ENCODE results near the gene SND1.

The SND1 gene

DNA sequence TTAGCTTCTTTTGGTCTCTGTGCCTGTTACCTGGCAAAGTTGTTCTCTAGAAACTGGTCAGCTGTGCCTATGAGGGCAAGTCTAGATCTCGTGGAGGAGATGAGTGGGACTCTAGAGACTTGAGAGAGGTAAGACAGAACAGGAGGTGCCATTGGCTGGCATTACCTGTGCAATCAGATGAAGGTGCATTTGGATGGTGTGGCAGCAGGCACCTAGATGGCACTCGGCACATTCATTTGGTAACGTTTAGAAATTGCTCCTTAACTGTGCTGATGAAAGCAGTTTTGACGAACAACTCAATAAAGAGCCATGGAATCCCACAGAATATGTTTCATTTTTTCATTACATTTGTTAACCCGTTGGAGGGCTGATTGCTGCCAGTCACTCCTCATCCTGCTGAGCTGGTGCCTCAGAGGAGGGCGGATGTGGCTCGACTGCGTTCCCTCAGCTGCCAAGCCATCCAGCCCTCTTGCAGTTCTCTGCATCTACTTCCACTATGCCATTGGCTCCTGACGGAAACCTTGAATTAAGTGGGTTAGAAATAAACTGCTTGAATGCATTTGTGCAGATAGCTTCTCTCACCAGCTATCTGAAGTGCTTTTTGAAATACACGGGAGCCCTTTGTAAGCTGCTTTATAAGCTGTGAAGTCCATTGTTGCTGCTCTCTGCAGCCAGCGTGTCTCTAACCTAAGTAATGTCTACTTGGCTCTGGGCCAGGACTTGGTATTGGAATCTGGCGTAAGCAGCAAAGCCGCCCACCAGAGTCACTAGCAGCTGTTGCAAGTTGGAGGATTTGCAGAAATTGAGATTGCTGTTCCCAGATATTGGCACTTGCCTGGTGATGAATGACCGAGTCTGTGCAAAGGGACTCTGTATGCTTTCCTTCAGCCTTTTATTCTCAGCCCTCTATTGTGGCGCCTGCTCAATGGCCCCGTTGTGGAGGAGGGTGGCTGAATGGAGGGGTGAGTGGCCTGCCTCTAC is 291.8 kb downstream of the SND1 start:
- H3K9me3 ChIP-seq (ENCODE audit: control insufficient read depth, low read length): no peaks in the 10 kb centered on the region
- H3K36me3 ChIP-seq (ENCODE audit: control insufficient read depth, insufficient read depth, low read length): peaks cover 5% of the 10 kb centered on the region
- H3K4me1 ChIP-seq (ENCODE audit: control insufficient read depth, insufficient read depth, low read length, poor library complexity, severe bottlenecking): no peaks in the 10 kb centered on the region
- DNase-seq: no peak
- H3K4me3 ChIP-seq (ENCODE audit: insufficient read depth, low read depth, low read length, poor library complexity, severe bottlenecking): no peak overlapping the region
- no peak overlapping the region for H3K27ac ChIP-seq (ENCODE audit: insufficient read depth, low read length, poor library complexity, severe bottlenecking)
- H3K27me3 ChIP-seq (replicated peaks; ENCODE audit: control insufficient read depth, insufficient read depth, low read length, poor library complexity, severe bottlenecking): no peaks in the 10 kb centered on the region

DNA sequence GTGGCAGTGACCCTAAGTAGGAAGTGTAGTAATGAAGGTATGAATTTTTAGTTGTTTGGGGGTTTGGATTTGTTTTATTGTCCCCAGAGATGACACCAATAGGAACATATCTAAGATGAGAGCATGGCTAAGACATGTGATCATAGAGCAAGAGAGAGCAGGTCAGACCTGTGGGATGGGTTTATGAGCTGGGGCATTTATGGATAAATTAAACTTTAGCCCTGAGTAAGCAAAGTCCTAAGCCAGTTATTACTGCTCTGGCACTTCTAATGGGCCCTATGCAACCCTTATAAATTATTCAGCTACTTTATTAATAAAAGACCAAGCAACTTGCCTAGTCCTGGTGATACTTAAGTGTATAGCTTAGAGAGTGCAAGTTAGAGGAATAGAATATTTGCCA is 294.1 kb downstream of the SND1 start:
- no peak overlapping the region for H3K27ac ChIP-seq (ENCODE audit: insufficient read depth, low read length, poor library complexity, severe bottlenecking)
- H3K4me3 ChIP-seq (ENCODE audit: insufficient read depth, low read depth, low read length, poor library complexity, severe bottlenecking): no peak overlapping the region
- no peaks in the 10 kb centered on the region for H3K9me3 ChIP-seq (ENCODE audit: control insufficient read depth, low read length)
- no peak for DNase-seq
- H3K4me1 ChIP-seq (ENCODE audit: control insufficient read depth, insufficient read depth, low read length, poor library complexity, severe bottlenecking): no peaks in the 10 kb centered on the region
- H3K27me3 ChIP-seq (replicated peaks; ENCODE audit: control insufficient read depth, insufficient read depth, low read length, poor library complexity, severe bottlenecking): no peaks in the 10 kb centered on the region
- H3K36me3 ChIP-seq (ENCODE audit: control insufficient read depth, insufficient read depth, low read length): peaks cover 5% of the 10 kb centered on the region

DNA sequence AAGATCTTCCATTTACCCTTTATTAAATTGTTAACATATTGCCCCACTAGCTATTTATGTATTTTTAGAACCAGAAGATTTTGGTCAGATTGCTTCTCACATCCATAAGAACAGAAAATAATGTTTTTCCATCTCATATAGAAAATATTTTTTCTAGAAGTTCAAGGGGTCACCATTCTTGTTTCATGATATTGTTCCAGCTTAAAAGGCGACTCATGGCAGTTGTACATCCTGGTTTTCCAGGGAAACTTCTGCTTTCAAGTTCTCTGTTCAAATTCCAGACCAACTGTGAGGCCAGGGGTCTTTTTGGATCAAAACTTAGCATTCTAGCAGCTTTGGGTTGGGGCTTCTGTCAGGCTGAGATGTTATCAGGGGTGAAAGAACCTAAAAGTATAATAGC is 294.9 kb downstream of the SND1 start:
- H3K36me3 ChIP-seq (ENCODE audit: control insufficient read depth, insufficient read depth, low read length): peaks cover 5% of the 10 kb centered on the region
- no peak overlapping the region for H3K4me3 ChIP-seq (ENCODE audit: insufficient read depth, low read depth, low read length, poor library complexity, severe bottlenecking)
- H3K9me3 ChIP-seq (ENCODE audit: control insufficient read depth, low read length): no peaks in the 10 kb centered on the region
- no peak overlapping the region for H3K27ac ChIP-seq (ENCODE audit: insufficient read depth, low read length, poor library complexity, severe bottlenecking)
- H3K27me3 ChIP-seq (replicated peaks; ENCODE audit: control insufficient read depth, insufficient read depth, low read length, poor library complexity, severe bottlenecking): no peaks in the 10 kb centered on the region
- no peaks in the 10 kb centered on the region for H3K4me1 ChIP-seq (ENCODE audit: control insufficient read depth, insufficient read depth, low read length, poor library complexity, severe bottlenecking)
- no peak for DNase-seq

DNA sequence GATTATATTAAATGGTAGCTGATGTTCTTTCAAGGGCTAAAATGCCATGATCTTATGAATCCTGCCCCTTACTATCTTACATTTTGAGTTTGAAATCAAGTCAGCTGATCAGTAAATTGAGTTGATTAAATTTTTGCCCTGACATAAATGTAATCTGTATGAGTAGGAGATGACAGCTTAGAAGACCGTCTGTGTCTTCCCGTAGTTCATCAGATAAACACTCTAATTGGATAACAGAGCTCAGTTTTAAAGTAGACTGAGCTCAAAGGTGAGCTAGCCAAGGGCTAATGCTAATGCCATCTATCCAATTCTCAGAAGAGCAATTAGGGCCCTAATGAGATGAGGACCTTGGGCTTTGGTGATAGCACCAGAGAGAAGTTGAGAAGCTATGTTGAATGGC is 296.3 kb downstream of the SND1 start:
- no peak for DNase-seq
- no peaks in the 10 kb centered on the region for H3K27me3 ChIP-seq (replicated peaks; ENCODE audit: control insufficient read depth, insufficient read depth, low read length, poor library complexity, severe bottlenecking)
- H3K36me3 ChIP-seq (ENCODE audit: control insufficient read depth, insufficient read depth, low read length): no peaks in the 10 kb centered on the region
- no peaks in the 10 kb centered on the region for H3K4me1 ChIP-seq (ENCODE audit: control insufficient read depth, insufficient read depth, low read length, poor library complexity, severe bottlenecking)
- no peaks in the 10 kb centered on the region for H3K9me3 ChIP-seq (ENCODE audit: control insufficient read depth, low read length)
- no peak overlapping the region for H3K4me3 ChIP-seq (ENCODE audit: insufficient read depth, low read depth, low read length, poor library complexity, severe bottlenecking)
- no peak overlapping the region for H3K27ac ChIP-seq (ENCODE audit: insufficient read depth, low read length, poor library complexity, severe bottlenecking)

DNA sequence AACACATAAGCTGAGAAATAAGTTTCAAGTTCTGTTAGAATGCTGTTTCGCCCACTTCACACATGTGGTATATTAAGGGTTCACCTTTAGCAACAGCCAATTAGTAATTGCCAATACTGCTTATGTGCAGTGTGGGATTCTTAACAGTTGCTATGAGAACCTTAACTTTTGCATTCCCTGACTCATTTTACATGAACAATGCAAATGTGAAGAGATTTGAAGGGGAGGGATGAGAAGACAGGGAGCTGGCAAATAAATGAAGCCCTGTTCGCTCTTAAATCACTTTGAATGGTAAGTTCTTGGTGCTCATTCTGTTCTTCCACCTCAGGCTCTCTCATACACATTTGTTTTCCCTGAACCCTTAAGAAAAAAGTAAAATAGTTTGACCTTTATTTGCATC is 296.9 kb downstream of the SND1 start:
- DNase-seq: no peak
- Histone ChIP-seq H3K27ac (ENCODE audit: insufficient read depth, low read length, poor library complexity, severe bottlenecking) (no peak overlapping the region), H3K4me1 (ENCODE audit: control insufficient read depth, insufficient read depth, low read length, poor library complexity, severe bottlenecking) (no peaks in the 10 kb centered on the region), H3K27me3 (replicated peaks; ENCODE audit: control insufficient read depth, insufficient read depth, low read length, poor library complexity, severe bottlenecking) (no peaks in the 10 kb centered on the region), H3K36me3 (ENCODE audit: control insufficient read depth, insufficient read depth, low read length) (no peaks in the 10 kb centered on the region), H3K4me3 (ENCODE audit: insufficient read depth, low read depth, low read length, poor library complexity, severe bottlenecking) (no peak overlapping the region), H3K9me3 (ENCODE audit: control insufficient read depth, low read length) (no peaks in the 10 kb centered on the region)

DNA sequence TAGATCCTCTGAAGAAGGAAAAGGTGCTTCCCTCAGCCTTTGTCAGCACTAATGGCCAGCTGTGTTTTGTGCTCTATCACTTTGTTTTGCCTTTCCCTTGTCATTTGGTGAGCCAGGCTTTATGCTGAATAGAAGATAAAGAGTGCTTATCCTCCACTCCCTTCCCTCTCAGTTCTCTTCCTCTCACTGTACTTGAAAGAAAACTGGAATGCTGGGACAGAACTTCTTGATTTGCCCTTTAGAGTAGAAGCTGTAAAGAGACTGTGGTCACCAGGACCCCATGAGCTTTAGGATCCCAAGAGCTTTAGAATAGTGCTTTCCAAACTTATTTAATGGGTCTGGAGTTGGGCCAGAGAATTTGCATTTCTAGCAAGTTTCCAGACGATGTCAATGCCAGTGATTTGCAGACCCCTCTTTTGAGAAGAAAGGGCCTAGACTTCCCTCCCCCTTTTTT is 297.8 kb downstream of the SND1 start:
- Histone ChIP-seq H3K4me1 (ENCODE audit: control insufficient read depth, insufficient read depth, low read length, poor library complexity, severe bottlenecking) (no peaks in the 10 kb centered on the region), H3K9me3 (ENCODE audit: control insufficient read depth, low read length) (no peaks in the 10 kb centered on the region), H3K27me3 (replicated peaks; ENCODE audit: control insufficient read depth, insufficient read depth, low read length, poor library complexity, severe bottlenecking) (no peaks in the 10 kb centered on the region), H3K4me3 (ENCODE audit: insufficient read depth, low read depth, low read length, poor library complexity, severe bottlenecking) (no peak overlapping the region), H3K27ac (ENCODE audit: insufficient read depth, low read length, poor library complexity, severe bottlenecking) (no peak overlapping the region), H3K36me3 (ENCODE audit: control insufficient read depth, insufficient read depth, low read length) (no peaks in the 10 kb centered on the region)
- no peak for DNase-seq

DNA sequence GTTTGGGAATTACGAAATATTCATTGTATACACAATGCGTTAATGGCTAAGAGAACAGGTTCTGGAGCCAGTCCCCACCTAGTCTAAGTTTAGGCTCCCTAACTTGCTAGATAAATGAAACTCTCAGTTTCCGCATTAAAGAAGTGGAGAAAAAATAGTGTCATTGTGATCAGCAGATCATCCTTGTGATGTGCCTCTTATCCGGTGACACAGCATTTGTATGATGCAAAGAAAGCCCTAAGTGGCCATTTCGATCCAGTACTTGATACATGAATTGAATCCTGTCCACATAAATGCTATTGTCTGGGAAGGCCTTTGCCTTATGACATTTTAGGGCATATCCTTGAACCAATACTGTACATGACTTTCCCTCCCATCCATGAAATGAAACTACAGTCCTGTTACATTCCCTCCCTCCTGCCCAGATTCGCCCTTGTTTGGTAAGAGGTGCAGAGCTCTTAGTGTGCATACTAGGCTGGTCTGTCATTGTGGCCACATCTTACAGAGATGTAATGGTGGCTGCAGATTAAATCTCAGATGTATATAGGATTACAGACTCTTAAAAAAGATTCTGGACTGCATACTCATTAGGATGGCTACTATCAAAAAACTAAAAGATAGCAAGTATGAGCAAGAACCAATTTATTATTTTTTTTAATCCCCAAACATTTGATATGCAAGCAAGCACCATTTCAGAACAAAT is 298.4 kb downstream of the SND1 start:
- no peaks in the 10 kb centered on the region for H3K4me1 ChIP-seq (ENCODE audit: control insufficient read depth, insufficient read depth, low read length, poor library complexity, severe bottlenecking)
- no peaks in the 10 kb centered on the region for H3K36me3 ChIP-seq (ENCODE audit: control insufficient read depth, insufficient read depth, low read length)
- no peaks in the 10 kb centered on the region for H3K9me3 ChIP-seq (ENCODE audit: control insufficient read depth, low read length)
- H3K27me3 ChIP-seq (replicated peaks; ENCODE audit: control insufficient read depth, insufficient read depth, low read length, poor library complexity, severe bottlenecking): no peaks in the 10 kb centered on the region
- no peak for DNase-seq
- H3K4me3 ChIP-seq (ENCODE audit: insufficient read depth, low read depth, low read length, poor library complexity, severe bottlenecking): no peak overlapping the region
- H3K27ac ChIP-seq (ENCODE audit: insufficient read depth, low read length, poor library complexity, severe bottlenecking): no peak overlapping the region

DNA sequence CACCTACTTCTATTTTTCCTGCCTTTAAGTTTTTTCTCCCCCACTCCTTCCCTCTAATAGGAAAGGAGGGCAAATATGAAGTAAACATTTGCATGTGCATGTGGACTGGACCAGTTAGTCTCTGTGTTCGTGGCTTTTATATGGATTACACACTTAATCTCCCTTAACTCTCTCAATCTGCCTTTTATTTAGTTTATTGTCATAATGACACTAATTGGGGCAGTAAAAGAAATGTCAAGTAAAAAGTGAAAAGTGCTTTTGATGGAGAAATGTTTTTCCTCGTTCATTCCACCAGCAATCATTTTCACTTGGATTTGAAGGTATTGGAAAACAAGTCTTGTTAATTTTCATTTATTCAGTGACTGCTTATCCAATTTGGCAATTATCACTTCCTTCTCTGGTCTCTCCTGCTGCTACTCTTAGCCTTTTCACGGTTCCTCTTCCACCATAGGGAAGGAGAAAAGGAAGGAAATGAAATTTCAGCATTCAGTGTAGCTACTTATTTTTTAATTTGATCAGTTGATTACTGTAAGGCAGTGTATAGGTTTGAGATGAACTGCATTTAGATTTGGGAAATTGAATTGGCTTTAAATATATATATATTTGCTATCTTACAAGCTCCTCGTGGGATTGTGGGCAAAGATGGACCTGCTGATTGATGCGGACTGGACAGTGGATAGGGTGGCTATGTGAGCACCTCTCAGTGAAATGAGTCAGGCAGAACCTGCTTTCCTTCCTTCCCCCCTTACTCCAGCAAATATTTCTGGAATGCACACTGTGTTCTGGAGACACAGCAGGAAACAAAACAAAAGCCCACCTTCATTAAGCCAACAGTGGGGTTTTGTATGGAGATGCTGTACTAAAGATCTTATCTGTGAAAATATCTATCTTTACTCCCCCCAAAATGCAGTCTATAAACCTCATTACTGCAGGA is 301.7 kb downstream of the SND1 start:
- Histone ChIP-seq H3K27ac (ENCODE audit: insufficient read depth, low read length, poor library complexity, severe bottlenecking) (no peak overlapping the region), H3K36me3 (ENCODE audit: control insufficient read depth, insufficient read depth, low read length) (no peaks in the 10 kb centered on the region), H3K4me1 (ENCODE audit: control insufficient read depth, insufficient read depth, low read length, poor library complexity, severe bottlenecking) (no peaks in the 10 kb centered on the region), H3K4me3 (ENCODE audit: insufficient read depth, low read depth, low read length, poor library complexity, severe bottlenecking) (no peak overlapping the region), H3K9me3 (ENCODE audit: control insufficient read depth, low read length) (no peaks in the 10 kb centered on the region), H3K27me3 (replicated peaks; ENCODE audit: control insufficient read depth, insufficient read depth, low read length, poor library complexity, severe bottlenecking) (no peaks in the 10 kb centered on the region)
- DNase-seq: no peak

DNA sequence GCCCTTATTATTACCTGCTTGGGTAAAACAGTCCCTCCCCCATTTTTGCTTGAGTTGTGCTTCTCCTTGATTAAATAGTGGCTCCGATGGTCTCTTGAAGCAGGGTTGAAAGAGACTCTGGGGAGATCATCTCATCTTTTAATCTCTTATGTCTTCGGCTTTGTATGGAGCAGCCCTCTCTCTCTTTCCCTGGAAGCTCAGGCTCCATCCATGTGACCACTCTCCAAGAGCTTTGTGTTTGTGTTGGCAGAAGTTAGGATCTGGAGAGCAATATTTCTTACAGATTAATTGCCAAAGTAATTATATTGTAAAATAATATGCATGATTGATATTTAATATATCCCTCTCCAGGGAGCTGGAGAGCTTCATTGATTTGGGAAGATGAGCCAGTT is 302.4 kb downstream of the SND1 start:
- no peaks in the 10 kb centered on the region for H3K27me3 ChIP-seq (replicated peaks; ENCODE audit: control insufficient read depth, insufficient read depth, low read length, poor library complexity, severe bottlenecking)
- H3K4me1 ChIP-seq (ENCODE audit: control insufficient read depth, insufficient read depth, low read length, poor library complexity, severe bottlenecking): no peaks in the 10 kb centered on the region
- H3K9me3 ChIP-seq (ENCODE audit: control insufficient read depth, low read length): no peaks in the 10 kb centered on the region
- no peaks in the 10 kb centered on the region for H3K36me3 ChIP-seq (ENCODE audit: control insufficient read depth, insufficient read depth, low read length)
- H3K27ac ChIP-seq (ENCODE audit: insufficient read depth, low read length, poor library complexity, severe bottlenecking): no peak overlapping the region
- H3K4me3 ChIP-seq (ENCODE audit: insufficient read depth, low read depth, low read length, poor library complexity, severe bottlenecking): no peak overlapping the region
- no peak for DNase-seq
